ENCODE measurements around the gene PSME2. TPM values are rescaled to one million over a fixed set of nuclear protein-coding genes. Genes with fewer than 3 reads are reported as not detected.

PSME2 gene
- polyA plus RNA-seq, 1 donor from 2014 or later = 73.3 TPM

GRCh38 chr14:24172261-24172860, 26.0 kb upstream of the PSME2 start:
- no peak for TF ChIP-seq REST (IDR thresholded peaks at IDR 0.05; ENCODE audit: borderline replicate concordance)
- TF ChIP-seq CTCF (IDR thresholded peaks at IDR 0.05; ENCODE audit: poor library complexity, severe bottlenecking) = no peak
- no peak for TF ChIP-seq MXI1 (conservative IDR thresholded peaks at IDR 0.05; ENCODE audit: poor library complexity, severe bottlenecking)
- no peak for TF ChIP-seq POLR2AphosphoS5 (IDR thresholded peaks at IDR 0.05)
- TF ChIP-seq SMC3 (conservative IDR thresholded peaks at IDR 0.05; ENCODE audit: poor library complexity) = no peak
- no peak for TF ChIP-seq TAF1 (IDR thresholded peaks at IDR 0.05; ENCODE audit: low read depth)
- TF ChIP-seq RAD21 (conservative IDR thresholded peaks at IDR 0.05) = no peak
- no peak for TF ChIP-seq EZH2 (IDR thresholded peaks at IDR 0.05; ENCODE audit: borderline replicate concordance, insufficient read depth, low read length, poor library complexity, severe bottlenecking)
- TF ChIP-seq EP300 (conservative IDR thresholded peaks at IDR 0.05; ENCODE audit: poor library complexity, severe bottlenecking) = no peak
- Histone ChIP-seq H3K4me2 (ENCODE audit: low read length) (no peak overlapping the region), H3F3A (ENCODE audit: insufficient read depth, low read length, poor library complexity, severe bottlenecking) (no peaks in the 10 kb centered on the region), H2AFZ (ENCODE audit: low read depth, low read length) (no peak overlapping the region), H3K27me3 (ENCODE audit: insufficient read depth, low read depth, low read length) (no peaks in the 10 kb centered on the region), H3K9me2 (ENCODE audit: insufficient read depth, low read length) (no peaks in the 10 kb centered on the region), H3K79me2 (replicated peaks; ENCODE audit: insufficient read depth, low read length) (no peaks in the 10 kb centered on the region), H3K4me3 (ENCODE audit: low read length) (peak overlapping the region; percentile 66), H3K9me3 (ENCODE audit: low read length) (no peaks in the 10 kb centered on the region), H3K27ac (ENCODE audit: low read length) (peak overlapping the region; percentile 9), H3K36me3 (ENCODE audit: insufficient read depth, low read length) (no peaks in the 10 kb centered on the region), H4K20me1 (ENCODE audit: insufficient read depth) (no peaks in the 10 kb centered on the region), H3K9ac (ENCODE audit: low read length) (peak overlapping the region; percentile 36)

GRCh38 chr14:24171422-24172260, 25.2 kb upstream of the PSME2 start, which contains the start of gene REC8:
Gene REC8, plus strand, starts transcription at chr14:24172080. Its CDS starts 473 bp downstream, at chr14:24172553.
- H3K9ac ChIP-seq (ENCODE audit: low read length) = peak within 1 kb of the TSS; percentile 36
- no peak within 1 kb of the TSS for H3K4me2 ChIP-seq (ENCODE audit: low read length)
- H2AFZ ChIP-seq (ENCODE audit: low read depth, low read length) = no peak within 1 kb of the TSS

More at GRCh38 chr14:24171422-24172260, 25.2 kb upstream of the PSME2 start, which contains the start of gene REC8:
- H4K20me1 ChIP-seq (ENCODE audit: insufficient read depth) = no peaks in the 10 kb centered on the region
- H3K27me3 ChIP-seq (ENCODE audit: insufficient read depth, low read depth, low read length) = no peaks in the 10 kb centered on the region
- no peaks in the 10 kb centered on the region for H3F3A ChIP-seq (ENCODE audit: insufficient read depth, low read length, poor library complexity, severe bottlenecking)
- H3K27ac ChIP-seq (ENCODE audit: low read length) = peak within 1 kb of the TSS; percentile 9
- H3K79me2 ChIP-seq (replicated peaks; ENCODE audit: insufficient read depth, low read length) = no peaks in the 10 kb centered on the region
- no peaks in the 10 kb centered on the region for H3K9me2 ChIP-seq (ENCODE audit: insufficient read depth, low read length)
- H3K4me3 ChIP-seq (ENCODE audit: low read length) = peak within 1 kb of the TSS; percentile 66
- TF ChIP-seq TAF1 (IDR thresholded peaks at IDR 0.05; ENCODE audit: low read depth) (no peak), MXI1 (conservative IDR thresholded peaks at IDR 0.05; ENCODE audit: poor library complexity, severe bottlenecking) (no peak), REST (IDR thresholded peaks at IDR 0.05; ENCODE audit: borderline replicate concordance) (peak; percentile 12), POLR2AphosphoS5 (IDR thresholded peaks at IDR 0.05) (peak; percentile 29)
- no peaks in the 10 kb centered on the region for H3K9me3 ChIP-seq (ENCODE audit: low read length)
- H3K36me3 ChIP-seq (ENCODE audit: insufficient read depth, low read length) = no peaks in the 10 kb centered on the region

All from neural cell (in vitro differentiated cells).